Tongue (tissue), 2 donors: Measurements from ENCODE around the gene SDHD. TPM values are rescaled to one million over a fixed set of nuclear protein-coding genes. Genes with fewer than 3 reads are reported as not detected.

Experiments used
- DNase-seq: peaks from one replicate; pipeline ENCODE4 v3.0.0-alpha.2; 2015
- total RNA-seq: library from RNA; depleted of rRNA; stranded (reverse); fragments of >200 nt; gene quantifications from one replicate; pipeline ENCODE4 v1.2.3, GENCODE V29; 2014

SDHD gene
- total RNA-seq, 1 donor from 2014 or later = 190 TPM

DNA sequence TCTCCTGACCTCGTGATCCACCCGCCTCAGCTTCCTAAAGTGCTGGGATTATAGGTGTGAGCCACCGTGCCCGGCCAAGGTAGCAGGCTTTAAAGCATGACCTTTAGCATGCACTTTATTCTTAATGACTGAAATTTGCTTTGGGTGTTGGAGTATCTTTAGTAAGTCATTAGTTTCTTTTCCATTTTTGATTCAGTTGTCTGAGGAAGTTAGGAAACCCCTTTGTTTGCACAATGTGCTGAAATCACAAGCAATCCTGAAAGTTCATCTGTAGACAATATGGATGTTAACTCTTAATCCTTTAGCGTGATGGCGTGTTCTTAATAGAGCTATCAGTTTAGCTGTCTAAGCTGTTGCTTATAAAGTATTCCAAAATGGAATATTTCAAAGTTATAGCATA, 16.8 kb downstream of the SDHD start:
- DNase-seq = no peak

DNA sequence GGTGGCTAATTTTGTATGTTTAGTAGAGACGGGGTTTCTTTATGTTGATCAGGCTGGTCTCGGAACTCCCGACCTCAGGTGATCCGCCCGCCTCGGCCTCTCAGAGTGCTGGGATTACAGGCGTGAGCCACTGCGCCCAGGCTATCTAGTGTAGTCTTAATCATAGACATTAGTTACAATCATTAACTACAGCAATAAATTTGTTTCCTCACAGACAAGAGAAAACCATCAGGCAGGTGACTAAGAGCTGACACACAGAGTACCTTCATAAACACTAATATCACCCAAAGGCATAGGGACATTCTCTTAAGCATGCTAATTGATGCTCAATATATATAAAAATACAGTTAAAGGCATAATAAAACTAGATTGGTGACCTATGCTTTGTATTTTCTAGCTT, 19.4 kb downstream of the SDHD start:
- DNase-seq = no peak

DNA sequence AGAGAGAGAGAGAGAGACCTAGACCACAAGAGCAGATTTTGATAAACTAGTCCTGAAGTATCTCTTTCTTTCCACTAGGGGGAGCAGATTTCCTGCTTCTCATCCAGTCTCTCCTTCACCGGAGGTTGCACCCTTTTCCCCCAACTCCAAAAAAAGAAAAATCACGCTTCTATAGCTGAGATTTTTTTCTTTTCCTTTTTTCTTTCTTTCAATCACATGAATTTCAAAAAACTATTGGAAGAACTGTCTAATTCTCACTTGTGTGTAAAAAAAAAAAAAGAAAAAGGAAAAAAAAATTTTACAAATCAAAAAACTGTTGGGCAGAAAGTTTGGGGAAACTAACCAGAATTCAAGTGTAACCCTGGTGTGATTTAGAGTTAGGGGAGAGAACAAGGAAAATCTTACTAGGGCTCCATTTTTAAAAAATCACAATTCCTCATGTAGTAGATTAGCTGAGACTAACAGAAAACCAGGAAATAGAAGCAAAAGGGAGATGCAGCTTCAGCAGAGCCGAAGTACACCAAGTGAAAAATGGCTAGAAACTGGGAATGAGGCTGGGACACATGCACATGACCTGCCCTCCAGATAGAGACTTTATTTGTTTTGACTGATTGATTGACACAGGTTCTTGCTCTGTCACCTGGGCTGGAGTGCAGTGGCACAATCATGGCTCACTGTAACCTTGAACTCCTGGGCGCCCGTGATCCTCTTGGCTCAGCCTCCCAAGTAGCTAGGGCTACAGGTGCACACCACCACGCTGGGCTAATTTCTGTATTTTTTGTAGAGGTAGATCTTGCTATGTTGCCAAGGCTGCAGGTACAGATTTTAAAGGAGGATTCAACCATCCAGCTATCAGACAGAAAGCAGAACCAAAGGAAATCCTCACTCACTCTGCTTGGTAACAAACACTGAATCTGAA, 27.1 kb downstream of the SDHD start:
- DNase-seq = peak; percentile 68

- DNase-seq = no peak
Measured at GRCh38 chr11:112114460-112114859, 27.8 kb downstream of the SDHD start.

DNA sequence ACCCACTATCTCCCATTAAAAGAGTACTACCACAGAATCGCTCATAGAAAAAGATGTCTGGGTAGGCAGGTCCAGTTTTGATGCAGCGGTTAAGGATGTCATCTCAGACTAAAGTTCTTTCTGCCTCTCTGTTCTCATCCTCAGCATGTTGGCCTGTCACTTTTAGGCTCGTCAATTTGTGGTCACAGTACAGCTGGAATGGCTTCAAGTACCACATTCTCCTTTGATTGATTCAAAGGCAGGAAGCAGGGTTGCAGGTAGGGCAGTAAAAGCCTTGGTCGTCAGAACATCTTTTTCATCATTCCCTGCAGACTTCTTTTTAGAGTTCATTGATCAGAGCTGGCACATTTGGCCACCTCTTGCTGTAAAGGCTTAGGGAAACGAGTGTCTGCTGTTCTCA, 28.7 kb downstream of the SDHD start:
- DNase-seq = no peak

DNA sequence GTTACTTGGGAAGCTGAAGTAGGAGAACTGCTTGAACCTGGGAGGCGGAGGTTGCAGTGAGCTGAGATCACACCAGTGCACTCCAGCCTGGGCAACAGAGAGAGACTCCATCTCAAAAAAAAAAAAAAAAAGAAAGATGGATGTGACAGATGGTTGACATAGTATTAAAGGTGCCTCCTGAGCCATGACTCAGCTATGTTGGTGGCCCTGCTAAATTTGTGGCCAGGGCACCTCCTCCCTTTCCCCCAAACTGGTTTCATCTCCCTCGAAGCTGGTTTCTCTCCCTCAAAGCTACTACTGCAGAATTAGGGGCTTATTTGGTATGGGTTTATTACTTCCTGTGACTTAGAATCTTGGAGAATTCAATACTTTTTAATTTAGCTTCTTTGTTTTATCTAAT, 31.5 kb downstream of the SDHD start:
- no peak for DNase-seq

GRCh38 chr11:112121981-112122615, 35.4 kb downstream of the SDHD start:
- no peak for DNase-seq

DNA sequence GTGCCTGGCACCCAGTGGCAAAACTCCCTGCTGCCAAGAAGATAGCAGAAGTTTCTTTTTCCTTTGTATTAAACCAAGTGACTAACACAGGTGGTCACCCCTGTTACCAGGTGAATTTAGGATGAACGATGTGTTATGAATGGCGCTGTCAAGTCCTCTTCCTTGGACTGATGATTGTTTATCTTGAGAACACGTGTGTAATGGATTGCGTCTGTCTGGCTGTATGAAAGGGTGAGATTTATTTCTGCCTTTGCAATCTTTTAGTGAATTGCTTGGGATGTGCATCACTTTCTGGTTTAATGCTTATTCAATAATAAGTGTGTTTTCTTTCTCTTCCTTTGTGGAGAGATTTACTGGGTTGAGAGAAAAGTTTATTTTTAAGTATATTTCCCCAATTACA, 36.5 kb downstream of the SDHD start:
- DNase-seq = no peak

GRCh38 chr11:112127056-112127455, 40.4 kb downstream of the SDHD start:
- DNase-seq = no peak

DNA sequence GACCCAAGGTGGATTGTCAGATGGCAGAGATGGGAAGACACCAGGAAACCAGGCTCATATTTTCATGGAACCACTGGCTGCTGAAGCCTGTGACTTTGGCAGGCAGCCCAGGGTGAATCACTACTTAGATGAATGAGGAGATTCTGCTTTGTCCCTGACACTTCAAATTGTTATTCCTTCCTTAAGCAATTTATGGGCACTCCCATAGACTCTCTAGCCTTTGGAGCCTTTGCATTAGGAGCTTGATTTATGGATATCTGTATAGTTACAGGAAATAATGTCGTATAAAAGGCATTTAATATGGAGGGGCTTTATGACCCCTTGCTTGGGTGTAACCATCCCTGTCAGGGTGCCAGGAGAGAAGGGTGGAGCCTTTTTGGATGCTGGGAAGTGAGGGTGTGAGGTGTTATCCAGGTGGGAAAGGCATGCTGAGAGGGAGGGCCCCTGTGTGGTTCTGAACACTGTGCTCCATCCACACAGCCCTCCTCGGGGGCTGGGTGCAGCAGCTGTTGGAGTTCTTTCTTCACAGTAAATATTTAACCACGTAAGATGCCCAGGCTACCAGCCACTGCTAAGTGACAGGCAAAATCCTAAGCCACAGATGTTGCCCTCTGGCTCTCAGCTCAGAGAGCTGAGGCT, 41.9 kb downstream of the SDHD start:
- peak; percentile 32 for DNase-seq

GRCh38 chr11:112129656-112130055, 43.0 kb downstream of the SDHD start:
- DNase-seq = peak; percentile 5

DNA sequence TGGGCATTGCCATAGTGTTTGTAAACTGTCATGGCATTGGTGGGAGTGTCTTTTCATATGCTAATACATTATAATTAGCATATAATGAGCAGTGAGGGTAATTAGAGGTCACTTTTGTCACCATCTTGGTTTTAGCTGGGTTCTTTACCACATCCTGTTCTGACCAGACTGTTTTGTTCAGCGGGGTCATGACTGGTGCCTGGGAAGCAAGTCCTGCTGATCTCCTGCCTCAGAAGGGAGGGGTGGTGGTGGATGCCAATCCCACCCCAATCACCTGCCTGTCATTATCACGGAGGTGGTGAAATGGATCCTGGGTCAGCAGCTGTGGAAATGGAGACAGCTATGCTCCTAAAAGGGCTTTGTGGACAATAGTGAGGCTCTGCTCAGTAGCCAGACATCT, 46.1 kb downstream of the SDHD start:
- DNase-seq = no peak

DNA sequence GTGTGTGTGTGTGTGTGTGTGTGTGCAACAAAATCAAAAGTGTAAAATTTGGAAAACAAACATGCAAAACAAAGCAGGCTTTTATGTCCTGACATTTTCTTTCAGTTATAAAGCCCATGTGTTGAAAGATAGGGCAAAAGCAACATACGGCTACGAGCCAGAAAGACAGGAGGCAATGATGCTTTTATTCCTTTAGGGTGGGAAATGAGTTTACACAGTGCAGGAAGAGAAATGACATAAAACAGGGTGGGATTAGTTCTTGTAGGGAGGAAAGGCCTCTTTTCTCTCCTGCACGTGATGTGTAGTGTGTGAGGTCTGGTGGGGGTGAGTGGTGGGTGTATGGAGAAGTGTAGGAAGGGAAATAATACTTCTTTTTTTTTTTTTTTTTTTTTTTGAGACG, 47.8 kb downstream of the SDHD start:
- peak; percentile 35 for DNase-seq

DNA sequence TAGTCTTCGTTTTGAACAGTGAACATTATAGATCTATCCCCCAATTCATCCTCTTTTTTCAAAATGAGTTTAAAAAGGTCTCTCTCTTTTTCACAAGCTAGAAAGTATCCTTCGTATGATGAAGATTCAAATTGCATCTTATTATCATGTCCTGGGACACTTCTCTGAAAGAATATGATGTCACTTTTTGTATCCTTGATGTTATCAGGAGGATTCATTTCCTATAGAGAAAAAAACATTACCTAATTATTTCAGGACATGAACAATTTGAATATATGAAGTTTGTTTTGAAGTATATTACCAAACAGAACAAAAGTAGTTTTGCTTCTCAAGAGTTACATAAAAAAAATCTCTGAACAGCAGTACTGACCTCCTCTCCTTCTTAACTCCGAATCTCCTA, 56.9 kb downstream of the SDHD start:
- DNase-seq = no peak

Other genes starting within 250 kb of the SDHD start
- 35.2 TPM for gene ALG9, start 215.3 kb upstream of the SDHD start, total RNA-seq
- gene FDXACB1, start 207.7 kb upstream of the SDHD start, total RNA-seq = 3.7 TPM
- gene CFAP68, start 207.3 kb upstream of the SDHD start, total RNA-seq = 16.1 TPM
- gene CRYAB, start 175.1 kb upstream of the SDHD start, total RNA-seq = 90.5 TPM
- 3.8 TPM for gene HSPB2, start 174.1 kb upstream of the SDHD start, total RNA-seq
- gene C11orf52, start 168.0 kb upstream of the SDHD start, total RNA-seq = 1.8 TPM
- 53.1 TPM for gene DIXDC1, start 149.5 kb upstream of the SDHD start, total RNA-seq
- 77.1 TPM for gene DLAT, start 61.5 kb upstream of the SDHD start, total RNA-seq
- 2.2 TPM for gene PIH1D2, start 12.9 kb upstream of the SDHD start, total RNA-seq
- 31.1 TPM for gene NKAPD1, start 12.6 kb upstream of the SDHD start, total RNA-seq
- 37.7 TPM for gene TIMM8B, start 117 bp upstream of the SDHD start, total RNA-seq
- 5.2 TPM for gene IL18, start 77.2 kb downstream of the SDHD start, total RNA-seq
- gene TEX12, start 80.5 kb downstream of the SDHD start, total RNA-seq = 2.3 TPM
- 21.1 TPM for gene BCO2, start 88.6 kb downstream of the SDHD start, total RNA-seq
- 20.8 TPM for gene PTS, start 139.6 kb downstream of the SDHD start, total RNA-seq
- not detected for gene PLET1, start 174.0 kb downstream of the SDHD start, total RNA-seq